Mesenchymal stem cell (in vitro differentiated cells and primary cell): ENCODE results near the gene SRGAP1.

ENCODE experiments used
- DNase-seq: peaks from one replicate; pipeline ENCODE4 v3.0.0-alpha.2; 2013
- H2AFZ ChIP-seq: one replicate; pipeline ENCODE4 v1.6.1; 2013; ENCODE audit warnings: low read depth, mild to moderate bottlenecking, control low read depth, inconsistent platforms, low read length, moderate library complexity
- H2AK5ac ChIP-seq: 2 replicates; pipeline ENCODE4 v1.6.1; 2013; ENCODE audit warnings: low read length, moderate library complexity, mild to moderate bottlenecking, inconsistent platforms; ENCODE audit not compliant: severe bottlenecking
- H2BK120ac ChIP-seq: one replicate; pipeline ENCODE4 v1.6.1; 2013; ENCODE audit warnings: low read depth, mild to moderate bottlenecking, inconsistent platforms, low read length, moderate library complexity
- H2BK12ac ChIP-seq, 2 experiments: one replicate each; pipeline ENCODE4 v1.6.1; 2013; ENCODE audit warnings: inconsistent platforms in 2 of 2, low read length in 2 of 2, mild to moderate bottlenecking in 2 of 2, moderate library complexity in 2 of 2, control low read depth in 1 of 2
- H2BK15ac ChIP-seq: one replicate; pipeline ENCODE4 v1.6.1; 2013; ENCODE audit warnings: mild to moderate bottlenecking, low read depth, inconsistent platforms; ENCODE audit not compliant: poor library complexity, severe bottlenecking
- H2BK5ac ChIP-seq: 2 replicates; pipeline ENCODE4 v1.6.1; 2013; ENCODE audit warnings: low read depth, mild to moderate bottlenecking, low read length, control low read depth, inconsistent platforms; ENCODE audit not compliant: poor library complexity, severe bottlenecking
- H3K14ac ChIP-seq, 2 experiments: one replicate each; pipeline ENCODE4 v1.6.1; 2013; ENCODE audit warnings: inconsistent platforms in 2 of 2, low read length in 2 of 2, control low read depth in 1 of 2, mild to moderate bottlenecking in 1 of 2, moderate library complexity in 1 of 2
- H3K18ac ChIP-seq, 2 experiments: one replicate each; pipeline ENCODE4 v1.6.1; 2013; ENCODE audit warnings: inconsistent platforms in 2 of 2, low read length in 2 of 2, control low read depth in 1 of 2, low read depth in 1 of 2, mild to moderate bottlenecking in 1 of 2
- H3K23ac ChIP-seq, 2 experiments: one replicate each; pipeline ENCODE4 v1.6.1; 2013; ENCODE audit warnings: inconsistent platforms in 2 of 2, low read length in 2 of 2, mild to moderate bottlenecking in 2 of 2, moderate library complexity in 2 of 2, control low read depth in 1 of 2
- H3K27ac ChIP-seq: 2 replicates; pipeline ENCODE4 v1.5.1; 2013; ENCODE audit warnings: mild to moderate bottlenecking, moderate library complexity, low read length, control low read depth, inconsistent platforms; ENCODE audit not compliant: poor library complexity, severe bottlenecking
- H3K27me3 ChIP-seq, 2 experiments: 2 replicates each; pipeline versions ENCODE4 v1.6.1 to v1.7.0; 2013; ENCODE audit warnings: low read length in 2 of 2, mild to moderate bottlenecking in 2 of 2, moderate library complexity in 2 of 2, control low read depth in 1 of 2, inconsistent platforms in 1 of 2; ENCODE audit not compliant: control insufficient read depth in 1 of 2, insufficient read depth in 1 of 2
- H3K36me3 ChIP-seq, 2 experiments: 2 replicates each; pipeline versions ENCODE4 v1.6.1 to v1.7.0; 2013; ENCODE audit warnings: low read length in 2 of 2, control low read depth in 1 of 2, inconsistent platforms in 1 of 2, low read depth in 1 of 2, mild to moderate bottlenecking in 1 of 2; ENCODE audit not compliant: insufficient read depth in 2 of 2, control insufficient read depth in 1 of 2
- H3K4ac ChIP-seq, 2 experiments: one replicate each; pipeline ENCODE4 v1.6.1; 2013; ENCODE audit warnings: inconsistent platforms in 2 of 2, low read length in 2 of 2, mild to moderate bottlenecking in 2 of 2, moderate library complexity in 2 of 2, control low read depth in 1 of 2, low read depth in 1 of 2
- H3K4me1 ChIP-seq: 2 replicates; pipeline ENCODE4 v1.6.1; 2013; ENCODE audit warnings: low read depth, low read length, control low read depth; ENCODE audit not compliant: control insufficient read depth, insufficient read depth
- H3K4me2 ChIP-seq: 2 replicates; pipeline ENCODE4 v1.6.1; 2013; ENCODE audit warnings: low read length, mild to moderate bottlenecking, inconsistent platforms; ENCODE audit not compliant: poor library complexity, severe bottlenecking
- H3K4me3 ChIP-seq, 2 experiments: 2 replicates each; pipeline versions ENCODE4 v1.5.1 to v1.7.0; 2013; ENCODE audit warnings: low read length in 2 of 2, mild to moderate bottlenecking in 2 of 2, control low read depth in 1 of 2, low read depth in 1 of 2; ENCODE audit not compliant: insufficient read depth in 1 of 2
- H3K79me1 ChIP-seq: replicated peaks from 2 replicates; pipeline ENCODE4 v1.6.1; 2013; ENCODE audit warnings: mild to moderate bottlenecking, control low read depth, low read length, inconsistent platforms; ENCODE audit not compliant: poor library complexity, severe bottlenecking
- H3K9ac ChIP-seq: 2 replicates; pipeline ENCODE4 v1.7.0; 2013; ENCODE audit warnings: mild to moderate bottlenecking, low read length, moderate library complexity
- H3K9me3 ChIP-seq: 2 replicates; pipeline ENCODE4 v1.7.0; 2013; ENCODE audit warnings: mild to moderate bottlenecking, low read length; ENCODE audit not compliant: control insufficient read depth
- H4K8ac ChIP-seq: one replicate; pipeline ENCODE4 v1.6.1; 2013; ENCODE audit warnings: inconsistent platforms, mild to moderate bottlenecking, low read length, moderate library complexity
- H4K91ac ChIP-seq: one replicate; pipeline ENCODE4 v1.6.1; 2013; ENCODE audit warnings: mild to moderate bottlenecking, low read length, inconsistent platforms
- WGBS: methylation state at CpG from one replicate; pipeline ENCODE4 v1.1.7; 2013; ENCODE audit warnings: mixed read lengths; 5-methylcytosine and 5-hydroxymethylcytosine counted together

Gene SRGAP1

GRCh38 chr12:64039281-64039871 lies 194.9 kb downstream of the SRGAP1 start:
- no peak overlapping the region for H2BK5ac ChIP-seq
- H2BK15ac ChIP-seq = no peak overlapping the region
- peaks cover 1% of the 10 kb centered on the region for H3K4me1 ChIP-seq
- no peak overlapping the region for H2AFZ ChIP-seq
- peak overlapping the region in 1 of 2 experiments; percentile 31 for H3K4me3 ChIP-seq
- no peak overlapping the region for H3K4ac ChIP-seq
- H2BK12ac ChIP-seq = no peak overlapping the region
- no peak overlapping the region for H3K18ac ChIP-seq
- H2AK5ac ChIP-seq = no peak overlapping the region
- no peak overlapping the region for H3K4me2 ChIP-seq
- peak; percentile 30 for DNase-seq
- H3K9me3 ChIP-seq = no peaks in the 10 kb centered on the region
- H2BK120ac ChIP-seq = no peak overlapping the region
- H3K27ac ChIP-seq = peak overlapping the region; percentile 8
- peaks cover 2 to 41% of the 10 kb centered on the region in 2 experiments for H3K36me3 ChIP-seq
- 61% methylated on average over 6 of the region's 7 CpGs for WGBS
- peak overlapping the region; percentile 75 for H3K9ac ChIP-seq
- no peak overlapping the region for H4K91ac ChIP-seq
- no peak overlapping the region for H3K23ac ChIP-seq
- H4K8ac ChIP-seq = no peak overlapping the region
- H3K14ac ChIP-seq = no peak overlapping the region
- no peaks in the 10 kb centered on the region for H3K27me3 ChIP-seq
- peaks cover 26% of the 10 kb centered on the region for H3K79me1 ChIP-seq

- peak overlapping the region; percentile 70 for H3K9ac ChIP-seq
- H2BK15ac ChIP-seq = no peak overlapping the region
- H3K4me2 ChIP-seq = no peak overlapping the region
- H3K4me1 ChIP-seq = peaks cover 1% of the 10 kb centered on the region
- H2BK120ac ChIP-seq = no peak overlapping the region
- H3K23ac ChIP-seq = no peak overlapping the region
- peak overlapping the region in 1 of 2 experiments; percentile 64 for H3K4me3 ChIP-seq
- no peak overlapping the region for H4K8ac ChIP-seq
- no peaks in the 10 kb centered on the region for H3K9me3 ChIP-seq
- no peak overlapping the region for H2BK12ac ChIP-seq
- H2AK5ac ChIP-seq = no peak overlapping the region
- H3K27ac ChIP-seq = no peak overlapping the region
- DNase-seq = no peak
- H3K27me3 ChIP-seq = no peaks in the 10 kb centered on the region
- H2AFZ ChIP-seq = no peak overlapping the region
- no peak overlapping the region for H3K14ac ChIP-seq
- H2BK5ac ChIP-seq = no peak overlapping the region
- H4K91ac ChIP-seq = no peak overlapping the region
- peaks cover 2 to 38% of the 10 kb centered on the region in 2 experiments for H3K36me3 ChIP-seq
- H3K18ac ChIP-seq = no peak overlapping the region
- peaks cover 15% of the 10 kb centered on the region for H3K79me1 ChIP-seq
- H3K4ac ChIP-seq = no peak overlapping the region
- 97% methylated on average over 2 of the region's 2 CpGs for whole genome bisulfite sequencing
These were observed 198.4 kb downstream of the SRGAP1 start for GRCh38 chr12:64042911-64043310.

- no peak overlapping the region for H3K18ac ChIP-seq
- H3K27me3 ChIP-seq = no peaks in the 10 kb centered on the region
- peaks cover 14% of the 10 kb centered on the region for H3K79me1 ChIP-seq
- DNase-seq = no peak
- no CpG with 5 or more reads among the region's 1 CpG for WGBS
- H3K4me1 ChIP-seq = peaks cover 1% of the 10 kb centered on the region
- H3K9me3 ChIP-seq = no peaks in the 10 kb centered on the region
- H4K8ac ChIP-seq = no peak overlapping the region
- no peak overlapping the region for H3K14ac ChIP-seq
- no peak overlapping the region for H4K91ac ChIP-seq
- no peak overlapping the region for H2BK12ac ChIP-seq
- no peak overlapping the region for H3K4me2 ChIP-seq
- H2AK5ac ChIP-seq = no peak overlapping the region
- peak overlapping the region; percentile 7 for H3K9ac ChIP-seq
- no peak overlapping the region for H3K23ac ChIP-seq
- H2BK15ac ChIP-seq = no peak overlapping the region
- no peak overlapping the region for H2BK5ac ChIP-seq
- no peak overlapping the region for H2AFZ ChIP-seq
- H3K4ac ChIP-seq = no peak overlapping the region
- H3K4me3 ChIP-seq = no peak overlapping the region
- no peak overlapping the region for H2BK120ac ChIP-seq
- peaks cover 2 to 51% of the 10 kb centered on the region in 2 experiments for H3K36me3 ChIP-seq
- H3K27ac ChIP-seq = no peak overlapping the region
These were observed 199.7 kb downstream of the SRGAP1 start for GRCh38 chr12:64044191-64044590.

GRCh38 chr12:64051057-64051456 lies 206.6 kb downstream of the SRGAP1 start:
- Histone ChIP-seq H3K79me1 (peaks cover 10% of the 10 kb centered on the region), H3K23ac (no peak overlapping the region), H3K36me3 (peaks cover 6 to 90% of the 10 kb centered on the region in 2 experiments), H4K91ac (no peak overlapping the region), H3K4me3 (no peak overlapping the region), H3K14ac (no peak overlapping the region), H2BK5ac (no peak overlapping the region), H3K9ac (no peak overlapping the region), H2BK120ac (no peak overlapping the region), H4K8ac (no peak overlapping the region), H3K4me2 (no peak overlapping the region), H3K18ac (no peak overlapping the region), H2AK5ac (no peak overlapping the region), H2AFZ (no peak overlapping the region), H3K27ac (no peak overlapping the region), H3K4ac (no peak overlapping the region), H2BK15ac (no peak overlapping the region), H3K4me1 (no peaks in the 10 kb centered on the region), H3K9me3 (peaks cover 13% of the 10 kb centered on the region), H3K27me3 (no peaks in the 10 kb centered on the region), H2BK12ac (no peak overlapping the region)
- 50% methylated on average over 2 of the region's 2 CpGs for WGBS
- DNase-seq = no peak
